Mesendoderm (in vitro differentiated cells): ENCODE measurements around the gene STK4.

Experiments
- DNase-seq: peaks from one replicate; pipeline ENCODE4 v3.0.0; 2013
- H2AK5ac ChIP-seq: 2 replicates; pipeline ENCODE4 v1.6.1; 2013; ENCODE audit warnings: low read length, inconsistent platforms
- H2BK120ac ChIP-seq: 2 replicates; pipeline ENCODE4 v1.6.1; 2013; ENCODE audit warnings: low read depth, mild to moderate bottlenecking, low read length, moderate library complexity, mixed read lengths
- H2BK15ac ChIP-seq: replicated peaks from 2 replicates; pipeline ENCODE4 v1.6.1; 2013; ENCODE audit warnings: low read depth, mild to moderate bottlenecking, moderate library complexity
- H2BK5ac ChIP-seq: 2 replicates; pipeline ENCODE4 v1.6.1; 2013; ENCODE audit warnings: low read length, inconsistent platforms
- H3K18ac ChIP-seq: 2 replicates; pipeline ENCODE4 v1.6.1; 2013; ENCODE audit warnings: mild to moderate bottlenecking, low read length, mixed read lengths
- H3K23ac ChIP-seq: one replicate; pipeline ENCODE4 v1.6.1; 2013; ENCODE audit warnings: low read length
- H3K27ac ChIP-seq: 2 replicates; pipeline ENCODE4 v1.5.1; 2013; ENCODE audit warnings: low read depth, mild to moderate bottlenecking, inconsistent platforms, low read length, moderate library complexity
- H3K27me3 ChIP-seq: 2 replicates; pipeline ENCODE4 v1.6.1; 2013; ENCODE audit warnings: low read length, control low read depth, mild to moderate bottlenecking, inconsistent platforms; ENCODE audit not compliant: insufficient read depth, poor library complexity
- H3K36me3 ChIP-seq: 2 replicates; pipeline ENCODE4 v1.6.1; 2013; ENCODE audit warnings: low read length, inconsistent platforms; ENCODE audit not compliant: control insufficient read depth, insufficient read depth
- H3K4ac ChIP-seq: one replicate; pipeline ENCODE4 v1.6.1; 2013; ENCODE audit warnings: low read depth, mild to moderate bottlenecking, low read length, moderate library complexity
- H3K4me1 ChIP-seq: 2 replicates; pipeline ENCODE4 v1.6.1; 2013; ENCODE audit warnings: low read depth, low read length, inconsistent platforms; ENCODE audit not compliant: control insufficient read depth
- H3K4me2 ChIP-seq: 2 replicates; pipeline ENCODE4 v1.6.1; 2013; ENCODE audit warnings: low read length
- H3K4me3 ChIP-seq: 2 replicates; pipeline ENCODE4 v1.5.1; 2013; ENCODE audit warnings: mild to moderate bottlenecking, low read length
- H3K56ac ChIP-seq: one replicate; pipeline ENCODE4 v1.6.1; 2013; ENCODE audit warnings: low read length
- H3K79me1 ChIP-seq: 2 replicates; pipeline ENCODE4 v1.6.1; 2013; ENCODE audit warnings: low read length, inconsistent platforms
- H3K79me2 ChIP-seq: 2 replicates; pipeline ENCODE4 v1.6.1; 2013; ENCODE audit warnings: mild to moderate bottlenecking, low read length; ENCODE audit not compliant: control insufficient read depth, insufficient read depth
- H3K9ac ChIP-seq: 2 replicates; pipeline ENCODE4 v1.6.1; 2013; ENCODE audit warnings: low read length, inconsistent platforms
- H4K5ac ChIP-seq: one replicate; pipeline ENCODE4 v1.6.1; 2013; ENCODE audit warnings: low read length
- H4K8ac ChIP-seq: one replicate; pipeline ENCODE4 v1.6.1; 2013; ENCODE audit warnings: low read depth, mild to moderate bottlenecking, control low read depth, low read length, moderate library complexity
- WGBS: extraction: QIAGEN DNeasy Blood & Tissue Kit; methylation state at CpG from one replicate; pipeline ENCODE4 v1.1.7; 2013; ENCODE audit warnings: low lambda C conversion rate, missing lambda C conversion rate; ENCODE audit not compliant: insufficient coverage; ENCODE audit errors: extremely low coverage; 5-methylcytosine and 5-hydroxymethylcytosine counted together

Gene STK4

DNA sequence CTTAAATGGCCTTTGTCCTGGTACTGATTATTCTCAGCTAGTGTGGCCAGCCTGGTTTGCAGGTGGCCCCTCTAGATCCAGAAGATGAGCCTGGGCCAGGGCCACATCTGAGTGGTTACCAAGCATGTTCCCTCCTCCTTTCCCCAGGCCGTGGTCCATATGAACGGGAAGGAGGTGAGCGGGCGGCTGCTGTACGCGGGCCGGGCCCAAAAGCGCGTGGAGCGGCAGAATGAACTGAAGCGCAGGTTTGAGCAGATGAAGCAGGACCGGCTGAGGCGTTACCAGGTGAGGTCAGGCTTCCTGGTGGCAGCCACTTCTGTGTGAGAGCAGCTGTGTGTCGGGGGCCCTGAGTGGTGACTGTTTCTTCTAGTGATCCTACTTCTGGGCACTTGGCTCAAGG, 44.9 kb upstream of the STK4 start:
- WGBS = no CpG with 5 or more reads among the region's 14 CpGs
- Histone ChIP-seq H3K4me1 (no peaks in the 10 kb centered on the region), H3K18ac (no peak overlapping the region), H4K8ac (no peak overlapping the region), H3K9ac (no peak overlapping the region), H3K36me3 (peaks cover 16% of the 10 kb centered on the region), H3K27me3 (no peaks in the 10 kb centered on the region), H2BK120ac (no peak overlapping the region), H3K79me1 (no peaks in the 10 kb centered on the region), H3K23ac (no peak overlapping the region), H4K5ac (no peak overlapping the region), H3K4me2 (no peak overlapping the region), H3K4ac (no peak overlapping the region), H2BK5ac (no peak overlapping the region), H3K56ac (no peak overlapping the region), H3K79me2 (no peaks in the 10 kb centered on the region), H3K27ac (no peak overlapping the region), H2AK5ac (no peak overlapping the region), H3K4me3 (no peak overlapping the region), H2BK15ac (no peak overlapping the region)
- DNase-seq = no peak

DNA sequence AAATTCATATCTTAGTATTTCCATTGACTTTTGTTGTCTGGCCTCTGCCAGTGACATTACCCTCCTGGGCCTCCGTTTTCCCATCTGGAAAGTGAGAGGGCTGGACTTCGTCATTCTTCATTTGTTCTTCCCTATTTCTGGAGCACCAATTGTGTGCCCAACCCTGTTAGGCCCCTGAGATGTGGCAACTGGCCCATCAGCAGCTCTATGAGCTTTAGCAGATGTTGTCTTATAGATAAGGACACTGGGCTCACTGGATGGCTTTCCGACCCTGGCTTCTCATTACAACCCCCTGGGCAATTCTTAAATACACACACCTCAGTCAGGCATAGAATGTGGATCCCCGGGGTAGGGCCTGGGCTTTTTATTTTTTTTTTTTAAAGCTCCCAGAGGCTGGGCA, 41.8 kb upstream of the STK4 start:
- H3K23ac ChIP-seq = no peak overlapping the region
- no peak overlapping the region for H2BK5ac ChIP-seq
- no CpG with 5 or more reads among the region's 4 CpGs for WGBS
- H3K4me3 ChIP-seq = no peak overlapping the region
- H2BK15ac ChIP-seq = no peak overlapping the region
- no peak overlapping the region for H3K9ac ChIP-seq
- no peak overlapping the region for H3K27ac ChIP-seq
- H3K56ac ChIP-seq = no peak overlapping the region
- H3K79me2 ChIP-seq = no peaks in the 10 kb centered on the region
- no peak overlapping the region for H3K4me2 ChIP-seq
- H3K27me3 ChIP-seq = no peaks in the 10 kb centered on the region
- H3K18ac ChIP-seq = no peak overlapping the region
- no peak overlapping the region for H2AK5ac ChIP-seq
- H4K5ac ChIP-seq = no peak overlapping the region
- H2BK120ac ChIP-seq = no peak overlapping the region
- peaks cover 9% of the 10 kb centered on the region for H3K36me3 ChIP-seq
- no peaks in the 10 kb centered on the region for H3K4me1 ChIP-seq
- no peak overlapping the region for H4K8ac ChIP-seq
- DNase-seq = no peak
- no peak overlapping the region for H3K4ac ChIP-seq
- H3K79me1 ChIP-seq = no peaks in the 10 kb centered on the region

DNA sequence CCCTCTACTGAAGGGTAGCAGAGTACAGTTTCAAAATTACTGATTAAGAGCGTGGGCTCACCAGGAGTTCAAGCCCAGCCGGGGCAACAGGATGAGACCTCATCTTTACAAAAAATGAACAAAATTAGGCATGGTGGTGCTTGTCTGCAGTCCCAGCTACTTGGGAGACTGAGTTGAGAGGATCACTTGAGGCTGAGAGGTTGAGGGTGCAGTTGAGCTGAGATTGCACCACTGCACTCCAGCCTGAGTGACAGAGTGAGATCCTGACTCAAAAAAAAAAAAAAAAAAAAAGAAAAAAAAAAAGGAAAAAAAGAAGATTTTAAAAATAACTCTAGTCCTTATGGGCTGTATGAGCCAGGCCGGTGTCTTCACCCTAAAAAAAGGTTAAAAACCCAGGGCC, 37.7 kb upstream of the STK4 start:
- Histone ChIP-seq H3K4me1 (no peaks in the 10 kb centered on the region), H3K23ac (no peak overlapping the region), H2BK120ac (no peak overlapping the region), H4K8ac (no peak overlapping the region), H2BK5ac (no peak overlapping the region), H3K27me3 (no peaks in the 10 kb centered on the region), H2AK5ac (no peak overlapping the region), H3K79me2 (no peaks in the 10 kb centered on the region), H3K27ac (no peak overlapping the region), H3K4ac (no peak overlapping the region), H3K18ac (no peak overlapping the region), H3K56ac (no peak overlapping the region), H4K5ac (no peak overlapping the region), H2BK15ac (no peak overlapping the region), H3K9ac (no peak overlapping the region), H3K4me2 (no peak overlapping the region), H3K4me3 (no peak overlapping the region), H3K79me1 (no peaks in the 10 kb centered on the region), H3K36me3 (peaks cover 9% of the 10 kb centered on the region)
- WGBS = no CpG with 5 or more reads among the region's 3 CpGs
- DNase-seq = no peak

DNA sequence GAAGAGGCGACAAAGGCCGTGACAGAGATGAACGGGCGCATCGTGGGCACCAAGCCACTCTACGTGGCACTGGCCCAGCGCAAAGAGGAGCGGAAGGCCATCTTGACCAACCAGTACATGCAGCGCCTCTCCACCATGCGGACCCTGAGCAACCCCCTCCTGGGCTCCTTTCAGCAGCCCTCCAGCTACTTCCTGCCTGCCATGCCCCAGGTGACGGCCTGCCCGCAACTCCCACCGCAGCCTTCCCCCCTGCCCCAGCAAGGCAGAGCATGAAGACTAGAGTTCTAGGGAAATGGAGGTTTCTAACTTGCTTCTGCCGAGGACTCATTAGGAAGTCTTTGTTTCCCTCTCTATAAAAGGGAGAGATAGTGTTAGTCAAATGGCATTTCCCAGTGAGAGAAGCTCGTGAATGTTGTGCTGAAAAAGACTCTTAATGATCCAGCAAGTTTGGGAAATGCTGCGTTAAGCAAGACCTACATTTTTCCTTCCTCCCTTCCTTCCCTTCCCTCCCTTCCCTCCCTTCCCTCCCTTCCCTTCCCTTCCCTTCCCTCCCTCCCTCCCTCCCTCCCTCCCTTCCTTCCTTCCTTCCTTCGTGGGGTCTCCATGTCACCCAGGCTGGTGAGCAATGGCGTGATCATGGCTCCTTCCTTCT, 35.7 kb upstream of the STK4 start:
- Histone ChIP-seq H2BK15ac (no peak overlapping the region), H3K56ac (no peak overlapping the region), H3K79me2 (no peaks in the 10 kb centered on the region), H3K36me3 (peaks cover 6% of the 10 kb centered on the region), H2BK5ac (no peak overlapping the region), H3K27ac (no peak overlapping the region), H3K18ac (no peak overlapping the region), H3K4me3 (no peak overlapping the region), H2AK5ac (no peak overlapping the region), H3K79me1 (no peaks in the 10 kb centered on the region), H3K4ac (no peak overlapping the region), H2BK120ac (no peak overlapping the region), H4K8ac (no peak overlapping the region), H4K5ac (no peak overlapping the region), H3K4me2 (no peak overlapping the region), H3K23ac (no peak overlapping the region), H3K4me1 (no peaks in the 10 kb centered on the region), H3K27me3 (no peaks in the 10 kb centered on the region), H3K9ac (no peak overlapping the region)
- DNase-seq = no peak
- no CpG with 5 or more reads among the region's 18 CpGs for WGBS

DNA sequence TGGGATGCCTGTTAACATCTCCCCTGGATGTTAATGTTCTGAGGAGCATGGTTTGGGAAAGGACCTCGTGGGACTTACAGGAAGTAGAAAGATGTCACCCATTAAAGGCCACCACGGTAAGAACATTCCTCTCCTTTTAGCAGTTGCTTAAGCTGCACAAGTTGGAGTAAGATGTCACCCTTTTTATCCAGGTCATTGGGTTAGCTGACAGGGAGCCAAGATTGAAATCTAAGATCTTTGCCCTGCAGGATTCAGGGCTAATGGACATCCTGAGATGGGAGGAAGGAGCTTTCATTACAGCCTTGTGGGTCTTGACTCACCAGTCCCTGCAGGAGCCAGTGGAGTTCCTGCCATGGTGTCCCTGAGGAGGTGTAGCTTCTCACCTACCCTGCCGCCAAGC, 34.4 kb upstream of the STK4 start:
- no peak overlapping the region for H2AK5ac ChIP-seq
- H3K4me3 ChIP-seq = no peak overlapping the region
- H2BK5ac ChIP-seq = no peak overlapping the region
- WGBS = no CpG with 5 or more reads among the region's 3 CpGs
- H3K27ac ChIP-seq = no peak overlapping the region
- H2BK15ac ChIP-seq = no peak overlapping the region
- no peak overlapping the region for H4K5ac ChIP-seq
- no peak overlapping the region for H3K18ac ChIP-seq
- H3K4me2 ChIP-seq = no peak overlapping the region
- H4K8ac ChIP-seq = no peak overlapping the region
- peaks cover 10% of the 10 kb centered on the region for H3K36me3 ChIP-seq
- no peaks in the 10 kb centered on the region for H3K4me1 ChIP-seq
- no peak overlapping the region for H2BK120ac ChIP-seq
- no peak for DNase-seq
- H3K79me1 ChIP-seq = no peaks in the 10 kb centered on the region
- H3K27me3 ChIP-seq = no peaks in the 10 kb centered on the region
- no peak overlapping the region for H3K23ac ChIP-seq
- H3K79me2 ChIP-seq = no peaks in the 10 kb centered on the region
- no peak overlapping the region for H3K56ac ChIP-seq
- H3K9ac ChIP-seq = no peak overlapping the region
- no peak overlapping the region for H3K4ac ChIP-seq

DNA sequence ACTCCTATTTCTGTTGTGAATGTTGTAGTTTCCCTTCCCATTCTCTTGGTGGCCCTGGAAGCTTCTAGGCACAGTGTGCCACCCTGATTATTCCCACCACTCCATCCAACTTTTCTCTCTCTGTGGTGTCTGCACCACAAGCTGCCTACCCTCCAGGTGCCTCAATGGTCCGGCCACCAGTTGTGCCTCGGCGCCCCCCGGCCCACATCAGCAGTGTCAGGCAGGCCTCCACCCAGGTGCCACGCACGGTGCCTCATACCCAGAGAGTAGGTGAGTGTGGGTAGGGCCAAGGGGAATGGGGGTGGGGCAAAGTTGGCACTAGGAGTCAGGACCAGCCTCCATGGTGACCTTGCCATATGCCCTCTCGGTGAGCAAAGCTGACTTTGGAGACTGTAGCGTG, 33.4 kb upstream of the STK4 start:
- Histone ChIP-seq H4K5ac (no peak overlapping the region), H3K9ac (no peak overlapping the region), H3K27me3 (no peaks in the 10 kb centered on the region), H3K4me2 (no peak overlapping the region), H2BK120ac (no peak overlapping the region), H3K18ac (no peak overlapping the region), H3K79me2 (no peaks in the 10 kb centered on the region), H2AK5ac (no peak overlapping the region), H4K8ac (no peak overlapping the region), H2BK15ac (no peak overlapping the region), H3K36me3 (peaks cover 15% of the 10 kb centered on the region), H3K27ac (no peak overlapping the region), H2BK5ac (no peak overlapping the region), H3K56ac (no peak overlapping the region), H3K23ac (no peak overlapping the region), H3K79me1 (no peaks in the 10 kb centered on the region), H3K4me1 (no peaks in the 10 kb centered on the region), H3K4ac (no peak overlapping the region), H3K4me3 (no peak overlapping the region)
- no peak for DNase-seq
- no CpG with 5 or more reads among the region's 8 CpGs for WGBS
